ENCODE measurements around the gene SEPTIN8. TPM values are rescaled to one million over a fixed set of nuclear protein-coding genes. Genes with fewer than 3 reads are reported as not detected.
"Not testable (repeated sequence)": the region's sequence is repeated elsewhere in the genome, so short reads cannot be mapped to it uniquely, and the experiment has no call there.

SEPTIN8 gene
- total RNA-seq, 2 donors from 2014 or later: 27.5 to 27.7 TPM

DNA sequence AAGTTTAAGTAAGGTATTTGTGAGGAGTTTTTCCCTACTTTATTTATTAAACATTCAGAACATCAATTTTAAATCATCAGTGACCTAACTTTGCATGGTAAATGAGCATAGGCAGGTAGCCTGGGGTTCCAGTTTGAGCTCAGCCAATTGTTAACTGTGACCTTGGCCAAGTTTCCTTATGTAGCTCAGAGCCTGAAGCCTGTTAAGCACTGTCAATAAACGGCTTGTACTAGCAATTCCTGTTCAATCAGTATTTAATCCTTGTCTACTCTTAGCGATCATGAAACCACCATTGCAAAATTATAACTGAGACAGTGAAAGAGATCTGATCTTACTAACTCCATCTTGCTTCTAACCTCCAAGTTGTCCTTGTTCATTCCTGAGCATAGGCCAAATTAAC, 31.4 kb upstream of the SEPTIN8 start:
- H3K9me3 ChIP-seq: no peaks in the 10 kb centered on the region
- no peak for TF ChIP-seq POLR2A (IDR thresholded peaks at IDR 0.05)
- peaks cover 38% of the 10 kb centered on the region for H3K4me1 ChIP-seq
- H3K36me3 ChIP-seq (replicated peaks in 1 of 2; ENCODE audit: insufficient read depth in 1 of 2, low read depth in 2 of 2): no peaks in the 10 kb centered on the region
- peak overlapping the region in 2 of 4 donors; percentile 25 to 75 for H3K27ac ChIP-seq
- H3K4me3 ChIP-seq: no peak overlapping the region
- intact Hi-C loops (cut with DNase I): no loop called here
- no peak for ATAC-seq
- 5 to 23% methylated on average over 2 of the region's 2 CpGs for WGBS, 2 donors
- H3K27me3 ChIP-seq: no peaks in the 10 kb centered on the region
- peak in 1 of 4 donors; percentile 31 for DNase-seq

DNA sequence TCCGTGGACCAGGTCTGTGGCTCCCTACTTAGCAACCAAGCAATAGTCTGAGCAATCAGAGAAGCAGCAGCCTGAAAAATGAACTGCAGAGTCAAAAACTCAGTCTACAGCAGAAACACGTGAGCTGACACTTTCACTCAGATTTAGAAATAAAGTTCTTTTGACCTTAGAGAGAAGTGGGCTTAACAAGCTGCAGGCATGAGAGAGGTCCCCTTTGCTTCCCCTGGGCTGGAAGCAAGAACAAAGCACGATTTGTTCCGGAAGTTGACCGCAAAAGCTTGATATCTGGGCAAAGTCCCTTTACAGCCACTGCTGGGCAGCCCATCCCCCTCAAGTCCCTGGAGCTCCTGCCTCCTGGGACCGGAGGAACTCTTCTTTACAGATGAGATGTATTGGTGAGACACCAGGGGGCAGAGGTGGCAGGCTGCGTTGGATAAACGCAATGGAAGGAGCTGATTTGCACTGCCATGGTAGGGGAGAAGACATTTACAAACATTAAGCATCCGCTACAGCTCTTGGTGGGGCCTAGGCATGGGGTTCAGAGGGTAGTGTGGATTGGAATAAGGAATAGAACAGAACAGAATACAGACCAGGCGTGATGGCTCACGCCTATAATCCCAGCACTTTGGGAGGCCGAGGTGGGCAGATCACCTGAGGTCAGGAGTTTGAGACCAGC, 30.3 kb upstream of the SEPTIN8 start:
- Histone ChIP-seq H3K36me3 (replicated peaks in 1 of 2; ENCODE audit: insufficient read depth in 1 of 2, low read depth in 2 of 2) (no peaks in the 10 kb centered on the region), H3K27me3 (no peaks in the 10 kb centered on the region), H3K4me3 (no peak overlapping the region), H3K4me1 (peaks cover 33% of the 10 kb centered on the region), H3K27ac (peak overlapping the region; percentile 27 to 75 (median 38)), H3K9me3 (no peaks in the 10 kb centered on the region)
- TF ChIP-seq, protein P1, sequence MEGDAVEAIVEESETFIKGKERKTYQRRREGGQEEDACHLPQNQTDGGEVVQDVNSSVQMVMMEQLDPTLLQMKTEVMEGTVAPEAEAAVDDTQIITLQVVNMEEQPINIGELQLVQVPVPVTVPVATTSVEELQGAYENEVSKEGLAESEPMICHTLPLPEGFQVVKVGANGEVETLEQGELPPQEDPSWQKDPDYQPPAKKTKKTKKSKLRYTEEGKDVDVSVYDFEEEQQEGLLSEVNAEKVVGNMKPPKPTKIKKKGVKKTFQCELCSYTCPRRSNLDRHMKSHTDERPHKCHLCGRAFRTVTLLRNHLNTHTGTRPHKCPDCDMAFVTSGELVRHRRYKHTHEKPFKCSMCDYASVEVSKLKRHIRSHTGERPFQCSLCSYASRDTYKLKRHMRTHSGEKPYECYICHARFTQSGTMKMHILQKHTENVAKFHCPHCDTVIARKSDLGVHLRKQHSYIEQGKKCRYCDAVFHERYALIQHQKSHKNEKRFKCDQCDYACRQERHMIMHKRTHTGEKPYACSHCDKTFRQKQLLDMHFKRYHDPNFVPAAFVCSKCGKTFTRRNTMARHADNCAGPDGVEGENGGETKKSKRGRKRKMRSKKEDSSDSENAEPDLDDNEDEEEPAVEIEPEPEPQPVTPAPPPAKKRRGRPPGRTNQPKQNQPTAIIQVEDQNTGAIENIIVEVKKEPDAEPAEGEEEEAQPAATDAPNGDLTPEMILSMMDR (IDR thresholded peaks at IDR 0.05): peak in 4 of 7 experiments; percentile 26 to 43 (median 40)
- TF ChIP-seq POLR2A (IDR thresholded peaks at IDR 0.05): no peak
- intact Hi-C loops (cut with DNase I): no loop called here
- WGBS, 2 donors: 34 to 38% methylated on average over 12 of the region's 12 CpGs
- ATAC-seq: peak; percentile 85
- DNase-seq: peak; percentile 60 to 84 (median 78)

DNA sequence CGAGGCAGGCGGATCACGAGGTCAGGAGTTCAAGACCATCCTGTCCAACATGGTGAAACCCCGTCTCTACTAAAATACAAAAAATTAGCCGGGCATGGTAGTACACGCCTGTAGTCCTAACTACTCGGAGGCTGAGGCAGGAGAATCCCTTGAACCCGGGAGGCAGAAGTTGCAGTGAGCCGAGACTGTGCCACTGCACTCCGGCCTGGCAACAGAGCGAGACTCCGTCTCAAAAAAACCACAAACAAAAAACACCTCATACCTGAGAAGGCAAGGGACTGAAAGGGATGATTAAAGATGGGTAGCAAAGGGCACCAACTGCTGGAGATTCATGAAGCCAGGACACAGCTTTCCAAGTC, 29.7 kb upstream of the SEPTIN8 start:
- H3K27me3 ChIP-seq; H3K9me3 ChIP-seq; H3K4me3 ChIP-seq; ATAC-seq; DNase-seq; intact Hi-C loops (cut with DNase I); H3K36me3 ChIP-seq (replicated peaks in 1 of 2; ENCODE audit: insufficient read depth in 1 of 2, low read depth in 2 of 2): not testable (repeated sequence)
- 88 to 92% methylated on average over 12 of the region's 12 CpGs for WGBS, 2 donors
- Histone ChIP-seq H3K4me1 (peaks cover 29% of the 10 kb centered on the region), H3K27ac (peak overlapping the region in 3 of 4 donors; percentile 32 to 75 (median 44))

DNA sequence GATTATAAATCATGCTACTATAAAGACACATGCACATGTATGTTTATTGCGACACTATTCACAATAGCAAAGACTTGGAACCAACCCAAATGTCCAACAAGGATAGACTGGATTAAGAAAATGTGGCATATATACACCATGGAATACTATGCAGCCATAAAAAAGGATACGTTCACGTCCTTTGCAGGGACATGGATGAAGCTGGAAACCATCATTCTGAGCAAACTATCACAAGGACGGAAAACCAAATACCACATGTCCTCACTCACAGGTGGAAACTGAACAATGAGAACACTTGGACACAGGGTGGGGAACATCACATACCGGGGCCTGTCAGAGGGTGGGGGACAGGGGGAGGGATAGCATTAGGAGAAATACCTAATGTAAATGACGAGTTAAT, 28.8 kb upstream of the SEPTIN8 start:
- H3K9me3 ChIP-seq; DNase-seq; intact Hi-C loops (cut with DNase I); H3K36me3 ChIP-seq (replicated peaks in 1 of 2; ENCODE audit: insufficient read depth in 1 of 2, low read depth in 2 of 2); H3K4me3 ChIP-seq; H3K27ac ChIP-seq; H3K27me3 ChIP-seq; ATAC-seq: not testable (repeated sequence)
- H3K4me1 ChIP-seq: peaks cover 29% of the 10 kb centered on the region
- 86 to 88% methylated on average over 6 of the region's 6 CpGs for WGBS, 2 donors

DNA sequence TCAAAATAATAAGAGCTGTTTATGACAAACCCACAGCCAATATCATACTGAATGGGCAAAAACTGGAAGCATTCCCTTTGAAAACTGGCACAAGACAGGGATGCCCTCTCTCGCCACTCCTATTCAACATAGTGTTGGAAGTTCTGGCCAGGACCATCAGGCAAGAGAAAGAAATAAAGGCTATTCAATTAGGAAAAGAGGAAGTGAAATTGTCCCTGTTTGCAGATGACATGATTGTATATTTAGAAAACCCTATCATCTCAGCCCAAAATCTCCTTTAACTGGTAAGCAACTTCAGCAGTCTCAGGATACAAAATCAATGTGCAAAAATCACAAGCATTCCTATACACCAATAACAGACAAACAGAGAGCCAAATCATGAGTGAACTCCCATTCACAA, 27.2 kb upstream of the SEPTIN8 start:
- intact Hi-C loops (cut with DNase I); ATAC-seq; DNase-seq; H3K27ac ChIP-seq; H3K36me3 ChIP-seq (replicated peaks in 1 of 2; ENCODE audit: insufficient read depth in 1 of 2, low read depth in 2 of 2); H3K4me3 ChIP-seq; H3K9me3 ChIP-seq; H3K27me3 ChIP-seq: not testable (repeated sequence)
- H3K4me1 ChIP-seq: peaks cover 24% of the 10 kb centered on the region
- WGBS, 2 donors: 87 to 90% methylated on average over 1 of the region's 1 CpG

DNA sequence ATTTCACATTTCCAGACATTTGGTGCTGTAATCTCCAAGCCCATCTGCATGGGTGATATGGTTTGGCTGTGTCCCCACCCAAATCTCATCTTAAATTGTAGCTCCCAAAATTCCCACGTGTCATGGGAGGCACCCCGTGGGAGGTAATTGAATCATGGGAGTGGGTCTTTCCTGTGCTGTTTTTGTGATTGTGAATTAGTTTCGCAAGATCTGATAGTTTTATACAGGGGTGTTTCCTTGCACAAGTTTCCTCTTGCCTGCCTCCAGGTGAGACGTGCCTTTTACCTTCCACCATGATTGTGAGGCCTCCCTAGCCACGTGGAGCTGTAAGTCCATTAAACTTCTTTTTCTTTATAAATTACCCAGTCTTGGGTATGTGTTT, 25.6 kb upstream of the SEPTIN8 start:
- ATAC-seq; intact Hi-C loops (cut with DNase I); DNase-seq; H3K27me3 ChIP-seq; H3K36me3 ChIP-seq (replicated peaks in 1 of 2; ENCODE audit: insufficient read depth in 1 of 2, low read depth in 2 of 2); H3K9me3 ChIP-seq; H3K4me3 ChIP-seq; H3K27ac ChIP-seq: not testable (repeated sequence)
- WGBS, 2 donors: 74 to 83% methylated on average over 5 of the region's 5 CpGs
- peaks cover 11% of the 10 kb centered on the region for H3K4me1 ChIP-seq

DNA sequence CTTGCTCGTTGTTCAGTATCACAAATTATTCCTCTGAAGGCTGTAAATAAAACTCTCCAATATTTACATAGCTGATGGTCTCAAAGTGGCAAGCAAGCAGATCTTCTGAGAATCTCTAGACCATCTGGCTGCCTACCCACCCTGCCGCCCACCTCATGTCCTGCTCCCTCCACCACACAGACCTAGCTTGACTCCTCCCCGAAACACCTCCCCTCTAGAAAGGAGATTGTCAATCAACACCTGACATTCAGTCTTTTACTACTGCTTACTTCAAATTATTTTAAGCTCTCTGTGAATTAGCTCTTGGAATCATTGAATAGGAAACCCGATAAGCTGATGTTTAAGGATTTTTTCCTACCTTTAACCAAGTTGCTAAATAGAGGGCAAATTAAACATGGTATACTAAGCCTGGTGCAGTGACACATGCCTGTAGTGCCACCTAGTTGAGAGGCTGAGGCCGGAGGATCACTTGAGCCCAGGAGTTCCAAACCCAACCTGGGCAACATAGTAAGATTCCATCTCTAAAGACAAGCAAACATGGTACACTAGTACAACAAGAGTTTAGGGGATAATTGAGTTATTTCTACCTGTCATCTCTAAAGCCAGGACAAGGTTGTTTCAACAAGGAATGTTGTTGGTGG, 25.1 kb upstream of the SEPTIN8 start:
- Histone ChIP-seq H3K36me3 (replicated peaks in 1 of 2; ENCODE audit: insufficient read depth in 1 of 2, low read depth in 2 of 2) (no peaks in the 10 kb centered on the region), H3K4me1 (peaks cover 6% of the 10 kb centered on the region), H3K4me3 (no peak overlapping the region), H3K9me3 (no peaks in the 10 kb centered on the region), H3K27me3 (no peaks in the 10 kb centered on the region), H3K27ac (no peak overlapping the region)
- ATAC-seq (no peak), DNase-seq (no peak)
- no peak for TF ChIP-seq POLR2A (IDR thresholded peaks at IDR 0.05)
- TF ChIP-seq, protein P1 (IDR thresholded peaks at IDR 0.05): no peak
- intact Hi-C loops (cut with DNase I): no loop called here
- WGBS, 2 donors: 80 to 84% methylated on average over 5 of the region's 5 CpGs
